RPMI7951 (cell line): ENCODE results near the gene ACOT8. TPM values are rescaled to one million over a fixed set of nuclear protein-coding genes. Genes with fewer than 3 reads are reported as not detected.
"Not testable (repeated sequence)": the region's sequence is repeated elsewhere in the genome, so short reads cannot be mapped to it uniquely, and the experiment has no call there.

Experiments used
- DNase-seq: peaks from one replicate; pipeline ENCODE4 v3.0.0-alpha.2; 2012; ENCODE audit warnings: low read depth
- total RNA-seq: library from RNA; depleted of rRNA; stranded (reverse); fragments of >200 nt; shearing (Covaris generic); gene quantifications from 2 replicates; pipeline ENCODE4 v1.2.3, GENCODE V29; 2014

ACOT8 gene
- total RNA-seq, 1 experiment from 2014 or later, result 102 TPM

DNA sequence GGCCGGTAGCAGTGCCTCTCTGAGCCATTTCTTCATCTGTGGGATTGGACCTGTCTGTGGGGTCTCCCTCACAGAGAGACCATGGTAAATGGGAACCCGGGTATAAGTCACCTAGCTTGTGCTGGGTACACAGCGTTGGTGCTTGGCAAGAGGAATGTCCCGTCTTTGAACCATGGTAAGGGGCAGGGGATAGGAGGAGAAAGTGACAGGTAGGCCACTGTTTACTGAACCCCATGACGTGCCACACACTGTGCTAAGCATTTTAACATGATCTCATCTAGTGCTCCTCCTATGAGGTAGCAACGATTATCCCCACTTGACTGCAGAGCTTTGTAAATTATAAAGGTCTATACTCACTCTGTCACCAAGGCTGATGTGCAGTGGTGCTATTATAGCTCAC lies 29.5 kb downstream of the ACOT8 start:
- no peak for DNase-seq

DNA sequence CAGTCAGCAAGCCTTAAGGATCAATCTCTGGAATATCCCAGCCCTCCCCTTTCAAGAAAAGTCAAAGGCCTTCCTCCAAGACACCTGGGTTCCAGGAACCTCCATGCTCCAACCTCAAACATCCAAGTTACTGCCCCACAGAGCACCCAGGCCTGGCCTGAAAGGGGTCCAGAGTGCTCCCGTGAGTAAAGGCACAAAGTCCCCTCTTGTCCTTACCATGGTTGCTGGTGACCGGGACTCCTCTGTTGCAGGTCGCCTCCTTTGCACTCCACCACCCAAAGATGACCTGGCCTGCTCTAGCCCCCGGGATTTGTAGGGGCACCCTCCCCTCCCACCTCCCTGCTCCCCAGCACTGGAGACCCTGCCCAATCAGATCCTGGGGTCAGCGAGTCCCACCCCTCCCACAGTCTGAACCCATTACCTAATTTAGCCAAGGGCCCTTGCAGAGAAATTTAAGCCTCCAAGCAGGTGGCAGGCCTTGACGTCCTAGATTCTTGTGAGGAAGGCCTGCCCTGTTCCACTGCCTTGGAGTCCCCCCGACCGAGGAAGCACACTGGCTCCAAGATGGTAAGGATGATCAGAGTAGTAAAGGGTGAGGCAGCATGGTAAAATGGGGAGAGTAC lies 30.1 kb downstream of the ACOT8 start, which contains the start of gene TNNC2:
TSS of gene TNNC2 (minus strand) at position 283 of the 623 bp plus-strand sequence. CDS start at position 219, 64 bp downstream.
- DNase-seq, result no peak

DNA sequence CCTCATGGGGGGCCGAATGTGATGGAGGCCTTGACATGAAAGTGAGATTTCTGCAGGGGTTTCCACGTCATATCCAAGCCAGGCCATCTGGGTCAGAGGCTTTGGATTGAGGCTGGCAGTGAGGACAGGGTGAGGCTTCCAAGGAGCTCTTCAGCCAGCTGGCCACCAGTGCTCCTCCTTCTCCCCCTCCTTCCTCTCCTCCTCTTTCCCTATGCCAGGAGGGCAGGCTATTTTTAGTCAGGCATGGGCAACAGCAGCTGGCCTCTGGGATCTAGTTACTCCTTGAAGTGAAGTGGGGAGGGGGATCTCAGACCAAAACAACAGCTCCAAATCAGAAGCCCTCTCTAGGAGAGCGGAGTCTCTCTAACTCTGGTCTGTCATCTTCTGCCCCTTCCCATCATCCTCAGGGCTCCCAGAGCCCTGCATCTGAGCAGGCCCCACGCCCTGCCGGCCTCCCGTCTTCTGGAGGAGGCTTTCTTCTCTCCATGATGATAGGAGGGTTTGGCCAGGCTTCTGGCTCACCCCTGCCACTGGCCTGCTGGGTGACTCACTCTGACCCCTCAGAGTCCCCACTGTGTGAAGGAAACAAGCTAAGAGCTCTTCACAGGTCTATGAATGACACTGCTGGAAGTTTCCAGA lies 30.7 kb downstream of the ACOT8 start:
- peak; percentile 64 for DNase-seq

DNA sequence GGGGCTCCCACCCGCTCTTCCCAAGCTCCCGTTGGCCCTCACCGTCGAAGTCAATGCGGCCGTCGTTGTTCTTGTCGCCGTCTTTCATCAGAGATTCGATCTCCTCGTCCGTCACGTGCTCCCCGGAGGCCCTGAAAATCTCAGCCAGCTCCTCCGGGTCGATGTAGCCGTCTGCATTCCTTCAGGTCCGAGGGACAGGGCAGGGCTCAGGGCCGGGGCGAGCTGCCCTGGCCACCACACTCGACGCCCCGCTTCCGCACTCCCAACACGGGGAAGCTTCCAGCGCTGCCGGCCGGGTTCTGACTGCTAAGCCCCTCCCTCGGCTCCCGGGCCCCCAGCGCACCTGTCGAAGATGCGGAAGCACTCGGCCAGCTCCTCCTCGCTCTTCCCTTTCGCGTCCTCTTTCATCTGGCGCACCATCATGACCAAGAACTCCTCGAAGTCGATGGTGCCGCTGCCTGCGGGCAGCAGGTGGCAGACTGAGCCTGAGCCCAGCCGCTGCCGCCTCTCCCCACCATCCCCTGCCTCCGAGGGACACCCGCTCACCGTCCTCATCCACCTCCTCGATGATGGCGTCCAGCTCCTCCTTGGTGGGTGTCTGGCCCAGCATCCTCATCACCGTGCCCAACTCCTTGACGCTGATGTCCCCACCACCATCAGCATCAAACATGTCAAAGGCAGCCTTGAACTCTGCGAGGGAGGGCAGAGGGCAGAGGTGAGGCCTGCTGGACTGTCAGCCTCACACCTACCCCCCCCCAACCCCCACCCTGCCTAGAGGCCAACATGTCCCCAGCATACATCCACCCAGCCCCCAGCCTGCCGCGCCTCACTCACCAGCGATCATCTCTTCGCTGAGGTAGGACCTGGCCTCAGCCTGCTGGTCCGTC lies 33.0 kb downstream of the ACOT8 start:
- peak; percentile 57 for DNase-seq

DNA sequence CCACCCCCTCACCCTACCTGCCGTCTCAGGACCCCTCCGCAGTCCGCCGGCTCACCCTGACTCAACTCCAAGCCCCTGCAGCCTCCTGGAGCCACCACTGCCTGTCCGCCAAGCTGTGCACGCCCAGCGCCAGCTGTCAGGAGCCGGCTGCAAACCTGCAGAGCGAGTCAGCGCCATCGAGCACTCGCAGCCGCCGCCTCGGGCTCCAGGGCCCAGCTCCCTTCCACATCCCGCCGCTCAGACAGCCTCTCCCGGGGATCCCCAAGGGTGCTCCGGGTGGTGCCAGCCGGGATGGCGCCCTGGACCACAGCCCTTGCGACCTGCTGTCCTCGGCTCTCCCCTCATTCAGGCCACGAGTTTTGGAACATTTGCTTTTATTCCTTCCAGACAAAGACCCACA lies 34.3 kb downstream of the ACOT8 start:
- peak; percentile 68 for DNase-seq

DNA sequence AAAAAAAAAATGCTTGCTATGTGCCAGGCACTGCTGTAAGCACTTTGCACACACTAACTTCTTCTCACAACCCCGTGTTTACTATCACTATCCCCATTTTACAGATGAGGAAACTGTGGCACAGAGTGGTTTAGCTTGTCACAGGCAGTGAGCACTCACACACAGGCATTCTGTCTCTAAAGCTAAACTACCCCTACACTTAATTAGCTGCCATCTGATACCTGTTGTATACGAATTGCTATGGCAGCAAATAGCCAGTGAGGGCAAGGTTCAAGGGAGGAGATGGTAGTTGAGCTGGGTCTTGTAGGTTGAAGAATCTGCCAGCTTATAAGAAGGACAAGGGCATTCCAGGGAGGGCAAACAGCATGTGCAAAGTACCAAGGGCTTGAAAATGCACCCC lies 35.2 kb downstream of the ACOT8 start:
- no peak for DNase-seq

DNA sequence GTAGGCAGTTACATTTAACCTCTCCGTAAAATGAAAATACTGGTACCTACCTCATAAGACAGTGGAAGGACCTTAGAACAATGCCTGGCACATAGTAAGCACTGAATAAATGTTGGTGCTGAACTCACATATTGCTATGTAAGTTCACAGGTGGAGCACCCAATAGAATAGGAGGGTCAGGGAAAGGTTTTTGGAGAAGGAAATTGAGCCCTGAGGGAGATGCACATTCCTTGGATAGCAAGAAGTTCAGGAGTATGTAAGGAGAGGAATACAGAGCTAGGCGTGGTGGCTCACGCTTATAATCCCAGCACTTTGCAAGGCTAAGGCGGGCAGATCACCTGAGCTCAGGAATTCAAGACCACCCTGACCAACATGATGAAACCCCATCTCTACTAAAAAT lies 37.7 kb downstream of the ACOT8 start:
- no peak for DNase-seq

DNA sequence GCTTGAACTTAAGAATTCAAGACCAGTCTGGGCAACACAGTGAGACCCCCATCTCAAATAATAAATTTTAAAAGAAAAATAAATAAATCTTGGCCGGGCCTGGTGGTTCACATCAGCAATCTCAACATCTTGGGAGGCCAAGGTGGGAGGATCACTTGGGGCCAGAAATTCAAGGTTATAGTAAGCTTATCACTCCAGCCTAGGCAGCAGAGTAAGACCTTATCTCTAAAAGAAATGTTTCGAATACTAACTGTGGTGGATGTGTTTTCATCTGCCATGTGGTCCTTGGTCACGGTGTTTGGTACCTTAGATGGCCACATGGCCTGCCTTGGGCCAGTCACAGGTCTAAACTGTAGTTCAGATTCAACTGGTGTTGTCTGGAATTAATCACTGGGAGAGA lies 39.0 kb downstream of the ACOT8 start:
- DNase-seq, result no peak

DNA sequence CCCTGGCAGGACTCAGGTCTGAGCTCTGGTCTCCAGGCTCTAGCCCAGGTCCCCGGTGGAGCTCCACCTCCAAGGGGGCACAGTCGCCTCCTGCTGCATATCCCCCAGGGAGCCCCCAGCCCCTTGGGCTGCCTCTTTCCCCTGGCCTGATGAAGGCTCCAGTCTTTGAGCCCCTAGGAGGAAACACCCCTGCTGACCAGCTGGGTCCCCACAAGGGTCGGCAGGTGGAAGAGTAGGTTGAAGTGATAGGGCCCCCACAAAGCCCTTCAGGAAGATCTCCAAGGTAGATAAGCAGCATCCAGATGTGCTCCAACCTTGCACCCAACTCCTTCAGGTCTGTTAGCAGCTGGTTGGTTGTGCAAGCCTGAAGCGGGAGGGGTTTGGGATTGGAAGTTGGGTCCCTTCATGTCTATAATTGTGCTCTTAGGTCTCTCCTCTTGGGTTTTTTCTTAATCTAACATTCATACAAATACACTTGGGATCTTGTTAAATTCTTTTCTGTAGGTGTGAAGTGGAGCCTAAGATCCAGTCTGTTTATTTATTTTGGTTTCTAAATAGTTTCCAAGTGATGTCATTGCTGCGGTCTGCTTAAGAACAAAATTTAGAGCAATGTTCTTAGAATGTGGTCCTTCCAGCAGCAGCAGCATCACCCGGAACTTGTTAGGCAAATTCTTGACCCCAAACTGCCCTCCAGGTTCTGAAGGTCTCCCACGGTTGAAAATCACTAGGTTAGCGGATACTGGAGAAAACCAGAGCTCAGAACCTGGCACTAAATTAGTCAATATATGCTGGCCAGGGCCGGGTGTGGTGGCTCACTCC lies 39.6 kb downstream of the ACOT8 start:
- DNase-seq, result peak; percentile 78

DNA sequence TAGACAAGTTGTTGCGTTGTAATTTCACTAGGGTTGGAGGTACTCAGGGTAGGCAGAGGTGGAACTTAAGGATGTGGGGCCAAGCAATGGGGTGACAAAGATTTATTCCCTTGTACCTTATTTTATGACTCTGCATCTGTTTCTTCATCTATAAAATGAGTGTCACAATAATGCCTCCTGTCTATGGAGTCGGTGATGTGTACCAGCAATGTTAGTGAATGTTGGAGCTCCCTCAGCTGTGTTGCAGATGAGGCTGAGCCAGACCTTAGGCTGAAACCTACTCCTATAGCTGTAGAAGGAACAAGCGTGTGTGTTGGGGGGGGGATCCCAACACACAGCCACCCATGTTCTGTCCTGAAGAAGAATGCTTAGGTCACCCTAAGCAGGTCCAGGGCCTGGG lies 40.2 kb downstream of the ACOT8 start:
- no peak for DNase-seq

DNA sequence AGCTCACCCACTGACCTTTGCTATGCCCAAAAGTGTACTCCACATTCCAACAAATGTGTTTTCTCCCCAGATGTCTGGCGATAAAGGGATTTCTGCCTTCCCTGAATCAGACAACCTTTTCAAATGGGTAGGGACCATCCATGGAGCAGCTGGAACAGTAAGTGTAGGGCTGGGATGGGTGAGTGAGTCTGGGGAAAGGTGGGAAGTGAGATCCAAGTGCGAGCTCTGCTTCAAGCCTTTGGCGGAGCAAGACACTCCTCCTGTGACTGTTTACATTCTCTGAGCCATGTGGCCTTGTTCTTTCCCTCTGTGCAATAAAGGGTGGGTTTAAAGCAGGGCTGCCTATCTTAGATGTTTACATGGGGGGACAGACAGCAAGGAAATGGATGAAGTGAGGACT lies 42.9 kb downstream of the ACOT8 start:
- DNase-seq, result no peak

DNA sequence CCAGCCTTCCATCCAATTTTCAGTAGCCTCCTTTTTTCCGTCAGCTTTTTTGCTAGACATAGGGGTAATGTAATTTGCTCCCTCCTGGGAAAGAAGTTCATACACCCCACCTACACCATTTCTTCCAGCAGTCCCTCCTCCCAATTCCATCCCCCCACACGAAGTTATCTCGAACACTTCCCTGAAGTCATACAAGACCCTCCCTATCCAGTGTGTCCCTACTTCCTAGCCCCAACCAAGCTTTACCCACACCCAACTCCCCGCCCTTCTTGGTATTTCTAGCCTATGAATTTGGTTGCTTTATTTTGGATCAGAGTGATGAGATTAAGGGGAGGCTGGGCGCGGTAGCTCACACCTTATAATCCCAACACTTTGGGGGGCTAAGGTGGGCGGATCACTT lies 43.7 kb downstream of the ACOT8 start:
- no peak for DNase-seq

DNA sequence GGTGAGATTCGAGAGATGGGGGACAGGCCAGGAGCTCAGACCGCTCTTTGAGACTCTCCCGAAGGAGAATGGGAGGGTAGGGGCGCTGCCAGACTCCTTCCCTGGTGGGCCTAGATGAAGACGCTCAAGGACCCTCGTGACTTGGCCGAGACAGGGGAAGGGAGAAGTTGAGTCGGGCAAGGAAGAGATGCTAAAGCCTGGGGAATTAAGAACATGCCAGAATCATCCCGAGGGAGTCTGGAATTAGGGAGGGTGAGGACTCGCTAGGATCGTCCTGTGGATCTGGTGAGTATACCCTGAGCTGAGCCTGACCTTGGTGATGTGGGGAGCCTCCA lies 44.2 kb downstream of the ACOT8 start:
- no peak for DNase-seq

DNA sequence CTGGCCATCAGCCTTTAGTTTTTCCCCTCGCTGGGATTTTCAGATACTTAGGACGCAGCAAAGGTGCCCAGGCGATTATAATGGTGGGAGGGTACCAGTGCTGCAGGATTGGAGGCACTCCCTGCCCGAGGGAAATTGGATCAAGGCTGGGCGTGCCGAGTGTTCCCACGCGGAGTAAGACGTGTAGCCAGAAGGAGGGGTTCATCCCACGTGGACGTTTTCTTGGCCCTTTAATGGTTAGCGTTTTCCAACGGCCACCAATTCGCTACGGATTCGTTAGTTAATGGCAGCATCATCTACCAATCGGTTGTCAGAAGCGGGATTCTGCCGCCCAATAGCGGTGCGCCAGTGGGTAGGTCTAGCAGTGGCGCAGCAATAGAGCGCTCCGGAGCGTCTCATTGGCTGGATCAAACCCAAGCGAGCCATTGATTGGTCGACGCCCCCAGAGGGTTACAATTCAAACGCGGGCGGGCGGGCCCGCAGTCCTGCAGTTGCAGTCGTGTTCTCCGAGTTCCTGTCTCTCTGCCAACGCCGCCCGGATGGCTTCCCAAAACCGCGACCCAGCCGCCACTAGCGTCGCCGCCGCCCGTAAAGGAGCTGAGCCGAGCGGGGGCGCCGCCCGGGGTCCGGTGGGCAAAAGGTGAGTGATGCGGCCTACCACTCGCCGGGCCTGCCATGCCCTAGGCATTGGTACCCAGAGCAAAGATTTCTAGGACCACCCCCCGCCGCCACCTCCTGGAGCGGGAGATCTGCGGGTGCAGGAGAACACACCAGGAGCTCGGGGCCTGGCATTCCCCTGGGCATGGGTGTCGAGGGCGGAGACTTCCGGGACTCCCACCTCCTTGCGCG lies 44.8 kb downstream of the ACOT8 start, which contains the start of gene UBE2C:
TSS of gene UBE2C (plus strand) at position 488 of the 849 bp plus-strand sequence. CDS start at position 540, 52 bp downstream.
- DNase-seq, result peak; percentile 100

DNA sequence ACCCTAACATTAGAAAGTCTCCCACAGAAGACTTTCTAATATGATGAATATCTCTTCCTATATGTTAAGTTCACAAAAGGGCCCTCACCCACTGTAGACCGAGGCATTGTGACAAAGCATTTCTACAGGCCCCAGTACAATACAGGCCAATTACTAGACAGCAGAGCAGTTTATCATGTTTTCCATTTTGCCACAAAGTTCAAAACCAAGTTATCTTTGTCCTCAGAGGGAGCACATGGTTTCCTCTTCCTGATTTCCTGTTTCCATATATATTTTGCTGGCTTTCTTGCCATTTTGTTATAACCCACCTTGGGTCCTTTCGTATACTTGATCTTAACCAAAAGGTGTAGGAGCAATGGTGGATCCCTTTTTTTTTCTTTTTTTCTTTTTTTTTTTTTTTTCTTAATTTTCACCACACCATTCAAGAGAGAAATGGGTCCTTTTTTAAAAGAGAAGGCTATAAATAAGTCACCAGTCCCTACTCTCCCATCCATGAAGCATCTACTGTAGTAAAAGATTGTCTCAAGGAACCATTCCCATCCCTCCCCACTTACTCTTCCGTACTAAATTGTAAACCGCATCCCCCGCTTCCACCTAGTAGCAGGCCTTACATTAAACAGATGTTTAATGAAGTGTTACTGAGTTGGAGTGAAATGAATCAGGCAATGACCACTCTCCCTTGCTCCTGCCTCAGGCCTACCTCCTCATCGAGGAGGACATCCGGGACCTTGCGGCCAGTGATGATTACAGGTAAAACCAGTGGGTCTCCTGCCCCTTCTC lies 46.8 kb downstream of the ACOT8 start:
- DNase-seq, result no peak

DNA sequence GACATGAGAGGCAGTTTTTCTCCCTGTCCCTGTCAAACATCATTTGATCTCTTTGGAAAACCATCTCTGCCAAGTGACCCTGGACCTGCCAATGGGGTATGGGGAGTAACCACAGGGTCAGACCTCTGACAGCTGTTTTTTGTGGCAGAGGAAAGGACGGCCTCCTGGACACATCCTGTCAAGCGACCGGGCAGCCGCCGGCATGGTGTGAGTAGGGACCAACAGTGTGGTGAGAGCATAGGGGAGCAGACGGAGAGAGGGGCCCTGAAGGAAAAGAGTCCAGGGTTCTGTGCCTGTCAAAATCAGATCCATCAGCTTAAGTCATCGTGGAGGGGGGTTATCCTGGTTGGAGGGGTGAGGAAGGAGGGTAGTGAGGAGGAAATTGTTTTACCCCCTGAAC lies 55.3 kb downstream of the ACOT8 start:
- DNase-seq, result no peak

DNA sequence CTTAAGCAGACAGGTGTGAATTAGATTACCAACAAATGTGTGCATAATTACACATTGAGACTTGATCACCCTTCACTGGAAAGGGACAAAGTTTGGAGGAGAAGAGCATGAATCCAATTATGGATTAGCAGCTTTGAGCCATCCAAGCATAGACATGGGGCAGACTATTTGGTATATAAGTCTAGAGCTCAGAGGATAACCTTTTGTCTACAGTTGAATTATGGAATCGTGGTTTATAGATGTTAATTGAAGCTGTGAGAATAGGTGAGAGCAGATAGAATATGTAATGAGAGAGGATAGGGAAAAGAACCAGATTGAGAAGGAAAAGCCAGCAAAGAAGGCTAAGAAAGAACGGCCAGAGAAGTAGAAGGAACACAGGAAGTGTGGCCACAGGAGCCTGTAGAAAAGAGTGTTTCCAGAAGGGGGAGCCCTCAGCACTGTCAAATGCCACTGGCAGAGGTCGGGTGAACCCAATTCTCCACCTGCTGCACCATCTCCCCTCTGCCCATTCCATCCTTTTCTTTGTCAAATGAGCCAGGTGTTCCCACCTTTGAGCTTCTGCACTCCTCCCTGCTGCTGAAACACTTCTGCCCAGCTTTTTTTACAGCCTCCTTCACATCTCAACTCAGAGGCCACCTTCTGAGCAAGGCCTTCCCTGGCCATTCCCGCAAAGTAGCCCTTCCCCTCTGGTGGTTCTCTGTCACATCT lies 58.1 kb downstream of the ACOT8 start:
- DNase-seq, result peak; percentile 64

DNA sequence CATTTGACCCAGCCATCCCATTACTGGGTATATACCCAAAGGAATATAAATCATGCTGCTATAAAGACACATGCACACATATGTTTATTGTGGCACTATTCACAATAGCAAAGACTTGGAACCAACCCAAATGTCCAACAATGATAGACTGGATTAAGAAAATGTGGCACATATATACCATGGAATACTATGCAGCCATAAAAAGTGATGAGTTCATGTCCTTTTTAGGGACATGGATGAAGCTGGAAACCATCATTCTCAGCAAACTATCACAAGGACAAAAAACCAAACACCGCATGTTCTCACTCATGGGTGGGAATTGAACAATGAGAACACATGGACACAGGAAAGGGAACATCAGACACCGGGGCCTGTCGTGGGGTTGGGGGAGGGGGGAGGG lies 59.2 kb downstream of the ACOT8 start:
- DNase-seq, result not testable (repeated sequence)

DNA sequence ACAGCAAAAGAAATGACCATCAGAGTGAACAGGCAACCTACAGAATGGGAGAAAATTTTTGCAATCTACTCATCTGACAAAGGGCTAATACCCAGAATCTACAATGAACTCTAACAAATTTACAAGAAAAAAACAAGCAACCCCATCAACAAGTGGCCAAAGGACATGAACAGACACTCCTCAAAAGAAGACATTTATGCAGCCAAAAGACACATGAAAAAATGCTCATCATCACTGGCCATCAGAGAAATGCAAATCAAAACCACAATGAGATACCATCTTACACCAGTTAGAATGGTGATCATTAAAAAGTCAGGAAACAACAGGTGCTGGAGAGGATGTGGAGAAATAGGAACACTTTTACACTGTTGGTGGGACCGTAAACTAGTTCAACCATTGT lies 59.7 kb downstream of the ACOT8 start:
- DNase-seq, result not testable (repeated sequence)
